GM21390 (cell line): ENCODE results near the gene SIK3.
A peak's percentile ranks its signal among the peaks of the same experiment; 100 is the strongest.

Experiments used
- ATAC-seq: cut with Tn5 transposase; IDR thresholded peaks from one replicate; pipeline ENCODE4 v1.9.1; 2021; ENCODE audit not compliant: unreplicated experiment

The SIK3 gene

GRCh38 chr11:116932181-116932580, 166.0 kb downstream of the SIK3 start:
- no peak for ATAC-seq

- no peak for ATAC-seq
Measured at GRCh38 chr11:116931206-116931953, 166.8 kb downstream of the SIK3 start.

- no peak for ATAC-seq
Measured at GRCh38 chr11:116930586-116930985, 167.6 kb downstream of the SIK3 start.

GRCh38 chr11:116930177-116930576, 168.1 kb downstream of the SIK3 start:
- ATAC-seq = no peak

GRCh38 chr11:116929414-116930090, 168.7 kb downstream of the SIK3 start:
- no peak for ATAC-seq

- ATAC-seq = no peak
Measured at GRCh38 chr11:116928845-116929244, 169.4 kb downstream of the SIK3 start.

DNA sequence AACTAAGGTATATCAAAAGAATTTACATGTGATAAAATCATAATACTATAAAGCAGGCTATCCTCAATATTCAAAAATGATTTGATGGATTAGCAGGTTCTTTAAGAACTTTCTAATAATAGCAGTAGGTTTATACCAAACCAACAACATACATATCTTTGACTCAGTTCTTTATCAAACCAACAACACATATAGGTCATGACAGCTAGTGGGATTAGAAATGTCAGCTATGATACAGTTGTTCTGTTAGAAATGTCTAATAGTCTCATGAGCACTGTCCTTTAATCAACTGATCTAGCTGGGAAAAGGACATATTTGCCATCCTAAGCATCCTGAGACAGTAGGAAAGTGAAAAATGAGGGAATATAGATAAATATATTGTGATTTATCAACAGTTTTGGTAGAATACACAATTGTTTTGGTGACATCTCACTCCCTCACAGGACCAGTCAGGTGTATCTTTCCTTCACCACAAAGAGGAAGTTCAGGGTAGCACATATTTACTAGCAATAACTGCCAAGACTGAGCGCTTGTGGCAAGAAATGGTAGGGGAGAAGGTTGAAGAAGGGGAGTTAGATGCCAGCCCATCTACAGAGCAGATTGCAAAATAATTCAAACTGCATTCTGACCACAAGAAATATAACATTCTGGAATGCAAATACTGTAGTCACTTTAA, 170.0 kb downstream of the SIK3 start:
- ATAC-seq = peak; percentile 78

- ATAC-seq = no peak
Measured at GRCh38 chr11:116927163-116927974, 170.9 kb downstream of the SIK3 start.

GRCh38 chr11:116925050-116925449, 173.2 kb downstream of the SIK3 start:
- no peak for ATAC-seq

DNA sequence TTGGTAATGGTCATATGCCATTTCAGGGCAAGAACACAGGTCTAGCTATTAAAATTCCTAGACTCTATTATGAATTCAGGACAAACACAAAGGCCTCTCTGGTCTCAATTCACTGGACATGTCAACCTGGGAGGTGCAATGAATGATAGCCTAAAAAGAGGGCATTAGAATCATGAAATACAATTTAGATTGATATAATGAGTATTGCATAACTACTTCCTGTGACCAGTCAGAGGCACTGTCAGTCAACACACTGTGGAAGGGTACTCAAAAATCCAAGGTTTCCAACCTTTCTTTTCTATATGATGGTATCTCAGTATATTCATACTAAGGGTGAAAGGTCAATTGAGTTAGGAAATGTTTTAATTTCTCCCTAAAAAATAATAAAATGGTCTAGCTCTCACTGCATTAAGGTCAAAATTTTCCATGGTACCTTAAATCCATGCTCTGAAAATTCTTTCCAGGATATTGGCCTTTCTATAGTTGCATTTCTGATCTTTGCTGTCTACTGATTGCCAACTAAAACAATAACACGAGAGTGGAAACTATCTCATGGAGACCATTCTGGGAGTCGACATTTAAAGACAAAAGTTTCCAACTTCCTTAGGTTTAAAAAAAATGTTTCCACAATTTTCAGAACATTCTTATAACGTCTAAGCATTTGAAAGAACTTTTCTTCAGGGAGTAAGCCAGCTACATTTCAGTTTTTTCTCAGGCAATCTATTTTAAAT, 179.1 kb downstream of the SIK3 start:
- no peak for ATAC-seq

- ATAC-seq = no peak
Measured at GRCh38 chr11:116917632-116918031, 180.6 kb downstream of the SIK3 start.

DNA sequence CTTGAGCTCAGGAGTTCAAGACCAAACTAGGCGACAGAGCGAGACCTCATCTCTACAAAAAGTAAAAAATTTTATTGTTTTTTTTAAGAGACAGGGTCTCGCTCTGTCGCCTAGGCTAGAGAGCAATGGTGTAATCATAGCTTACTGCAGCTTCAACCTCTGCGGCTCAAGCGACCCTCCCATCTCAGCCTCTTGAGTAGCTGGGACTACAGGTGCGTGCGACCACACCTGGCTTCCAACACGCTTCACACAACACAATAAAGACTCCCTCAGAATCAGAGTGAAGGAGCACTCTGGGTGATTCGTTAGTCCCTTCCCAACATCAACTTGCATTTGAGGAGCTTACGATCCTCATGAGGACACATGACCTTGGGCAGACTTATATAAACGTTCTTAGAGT, 181.3 kb downstream of the SIK3 start:
- no peak for ATAC-seq

- no peak for ATAC-seq
Measured at GRCh38 chr11:116916052-116916451, 182.2 kb downstream of the SIK3 start.

- ATAC-seq = no peak
Measured at GRCh38 chr11:116913000-116913399, 185.2 kb downstream of the SIK3 start.

DNA sequence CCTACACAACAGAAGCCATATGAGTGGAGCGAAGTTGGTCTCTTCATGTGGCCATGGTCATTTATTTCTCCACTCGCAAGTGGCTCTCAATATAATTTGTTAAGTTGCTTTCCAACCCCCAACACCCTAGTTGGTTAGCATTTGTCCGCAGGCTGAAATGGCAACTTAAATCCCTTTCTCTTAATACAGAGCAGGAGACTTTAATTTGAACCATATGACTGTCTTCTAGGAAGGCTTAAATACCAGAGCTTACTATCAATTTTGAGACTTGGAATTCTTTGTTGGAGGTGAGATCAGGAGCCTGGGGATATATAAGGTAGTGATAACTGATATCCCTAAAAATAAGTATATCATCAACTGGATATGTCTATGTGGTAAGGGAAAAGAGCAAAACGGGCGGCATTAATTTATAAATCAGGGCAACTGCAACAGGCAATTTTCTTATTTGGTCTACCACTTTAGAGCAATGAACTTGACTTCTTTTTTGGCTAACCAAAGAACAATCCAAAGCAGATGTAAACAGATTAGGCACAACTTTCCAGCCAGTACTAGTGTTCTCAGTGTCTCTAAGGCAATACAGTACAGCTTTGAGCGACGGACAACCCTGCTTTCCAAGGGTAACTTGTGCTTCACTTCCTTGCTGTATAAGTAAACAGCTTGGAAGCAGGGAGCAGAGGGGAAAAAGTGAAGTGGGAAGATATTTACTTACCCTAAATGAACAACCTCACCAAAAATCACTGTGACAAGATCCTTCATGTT, 186.1 kb downstream of the SIK3 start:
- ATAC-seq = no peak

DNA sequence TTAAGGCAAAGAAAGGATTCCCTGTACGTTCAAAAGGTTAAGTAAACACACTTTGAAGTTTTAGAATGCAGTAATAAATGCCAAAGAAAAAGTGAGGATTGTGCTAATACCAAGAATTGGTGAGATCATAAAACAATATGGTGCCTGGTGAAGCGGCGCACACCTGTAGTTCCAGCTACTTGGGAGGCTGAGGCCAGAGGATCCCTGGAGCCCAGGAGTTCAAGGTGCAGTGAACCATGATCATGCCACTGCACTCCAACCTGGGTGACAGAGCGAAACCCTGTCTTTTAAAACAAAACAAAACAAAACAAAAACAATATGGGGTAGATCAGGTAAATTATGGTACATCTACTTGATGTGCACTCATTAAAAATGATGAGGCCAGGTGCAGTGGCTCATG, 187.4 kb downstream of the SIK3 start:
- no peak for ATAC-seq

- no peak for ATAC-seq
Measured at GRCh38 chr11:116910378-116910777, 187.8 kb downstream of the SIK3 start.

GRCh38 chr11:116909245-116909644, 189.0 kb downstream of the SIK3 start:
- no peak for ATAC-seq

DNA sequence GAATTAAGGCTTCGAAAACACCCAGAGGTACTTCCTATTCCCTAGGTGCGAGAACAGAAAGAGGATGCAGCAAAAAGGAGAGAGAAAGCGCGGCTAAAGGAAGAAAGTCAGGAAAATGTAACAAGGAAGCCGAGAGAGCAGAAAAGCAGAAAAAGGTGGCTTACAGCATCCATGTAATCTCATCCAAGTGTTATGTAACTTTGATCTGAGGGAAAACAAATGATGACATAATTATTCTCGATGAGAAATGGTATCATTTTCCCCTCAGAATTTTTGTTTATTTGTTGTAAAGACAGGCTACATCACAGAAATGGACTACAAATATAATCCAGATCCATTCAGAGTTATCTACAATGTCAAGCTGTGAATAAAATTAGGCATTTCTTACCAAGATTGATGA, 191.7 kb downstream of the SIK3 start:
- no peak for ATAC-seq

GRCh38 chr11:116903090-116903489, 195.1 kb downstream of the SIK3 start:
- ATAC-seq = no peak
